Activated CD8-positive, alpha-beta memory T cell treated with anti-CD3 and anti-CD28 coated beads for 1 hour (primary cell): ENCODE measurements around the gene SH3GLB2.
"Not testable (repeated sequence)": the region's sequence is repeated elsewhere in the genome, so short reads cannot be mapped to it uniquely, and the experiment has no call there.

Source experiments
- DNase-seq, 2 donors: peaks; one replicate each; pipeline ENCODE4 v3.0.0-alpha.2; 2020; ENCODE audit warnings: low read depth in 1 of 2; ENCODE audit errors: extremely low read depth in 1 of 2

Gene SH3GLB2

GRCh38 chr9:129002992-129003391, 25.1 kb downstream of the SH3GLB2 start:
- no peak for DNase-seq

- no peak for DNase-seq
These were observed 26.4 kb downstream of the SH3GLB2 start for GRCh38 chr9:129001504-129002325.

GRCh38 chr9:128999581-129000206, 28.4 kb downstream of the SH3GLB2 start:
- no peak for DNase-seq

GRCh38 chr9:128998462-128998861, 29.7 kb downstream of the SH3GLB2 start:
- no peak for DNase-seq

GRCh38 chr9:128995791-128996190, 32.3 kb downstream of the SH3GLB2 start:
- no peak for DNase-seq

GRCh38 chr9:128992995-128993394, 35.1 kb downstream of the SH3GLB2 start:
- no peak for DNase-seq

GRCh38 chr9:128987805-128988204, 40.3 kb downstream of the SH3GLB2 start:
- DNase-seq, result no peak

GRCh38 chr9:128986671-128987070, 41.5 kb downstream of the SH3GLB2 start:
- DNase-seq, result no peak

GRCh38 chr9:128983536-128983935, 44.6 kb downstream of the SH3GLB2 start:
- DNase-seq, result no peak

- no peak for DNase-seq
These were observed 49.0 kb downstream of the SH3GLB2 start for GRCh38 chr9:128979111-128979510.

GRCh38 chr9:128972956-128973355, 55.2 kb downstream of the SH3GLB2 start:
- DNase-seq, result no peak

- no peak for DNase-seq
These were observed 58.6 kb downstream of the SH3GLB2 start for GRCh38 chr9:128969491-128969890.

GRCh38 chr9:128961403-128961802, 66.7 kb downstream of the SH3GLB2 start:
- DNase-seq, result not testable (repeated sequence)
